Progenitor cell of endocrine pancreas (in vitro differentiated cells): Measurements from ENCODE around the gene APPL2. TPM values are rescaled to one million over a fixed set of nuclear protein-coding genes. Genes with fewer than 3 reads are reported as not detected.
A peak's percentile ranks its signal among the peaks of the same experiment; 100 is the strongest.

Source experiments
- DNase-seq: peaks from one replicate; pipeline ENCODE4 v3.0.0; 2021; ENCODE audit warnings: low spot score; ENCODE audit not compliant: unreplicated experiment
- H3K27ac Mint-ChIP-seq: 2 replicates; pipeline ENCODE4 v1.8.0; 2021; ENCODE audit warnings: mild to moderate bottlenecking, moderate library complexity, mixed read lengths
- H3K27me3 Mint-ChIP-seq: 2 replicates; pipeline ENCODE4 v1.8.0; 2021; ENCODE audit warnings: mixed read lengths
- H3K36me3 Mint-ChIP-seq: 2 replicates; pipeline ENCODE4 v1.8.0; 2022; ENCODE audit warnings: mixed read lengths; ENCODE audit not compliant: insufficient read depth
- H3K4me1 Mint-ChIP-seq: 2 replicates; pipeline ENCODE4 v1.8.0; 2021; ENCODE audit warnings: low read depth, mixed read lengths
- H3K4me3 Mint-ChIP-seq: 2 replicates; pipeline ENCODE4 v1.8.0; 2021; ENCODE audit warnings: low read depth, mild to moderate bottlenecking, moderate library complexity, mixed read lengths
- H3K9me3 Mint-ChIP-seq: 2 replicates; pipeline ENCODE4 v1.8.0; 2021; ENCODE audit warnings: low read depth, mixed read lengths
- CTCF ChIP-seq: fragments of 200-600 bp; sonication (generic); IDR thresholded peaks from one replicate; pipeline ENCODE4 v1.5.0; 2021; ENCODE audit warnings: antibody characterized with exemption, mild to moderate bottlenecking; ENCODE audit not compliant: unreplicated experiment
- long read RNA-seq: library from polyadenylated mRNA; unstranded; transcript quantifications from one replicate; pipeline ENCODE4 v2.0.0, GENCODE V29; 2020
- total RNA-seq: library from RNA; stranded (reverse); gene quantifications from 2 replicates; pipeline ENCODE4 v1.2.1, GENCODE V29; 2021

Gene APPL2
- 158 and 159 TPM in 2 replicates for total RNA-seq
- long read RNA-seq, transcript APPL2-201 (21 exons, 3,239 nt) = major isoform, 422 of 746 reads
- long read RNA-seq, transcript APPL2-213 (21 exons, 2,190 nt) = minor isoform, 13 of 746 reads
- long read RNA-seq, partial matches to known transcripts = 137 of 746 reads
- long read RNA-seq, other reads (novel, unspliced or antisense) = 170 of 746 reads

GRCh38 chr12:105235732-105236476 lies at the start of gene APPL2:
TSS of gene APPL2 (minus strand) at chr12:105236174. CDS start at chr12:105236012, 162 bp downstream.
- Mint-ChIP-seq H3K4me3 (peak within 1 kb of the TSS; percentile 95), H3K36me3 (peaks cover 5% of the 10 kb centered on the region), H3K27me3 (no peaks in the 10 kb centered on the region), H3K27ac (peak within 1 kb of the TSS; percentile 93), H3K9me3 (no peaks in the 10 kb centered on the region), H3K4me1 (peaks cover 44% of the 10 kb centered on the region)
- peak; percentile 58 for TF ChIP-seq CTCF
- peak; percentile 76 for DNase-seq

- Mint-ChIP-seq H3K4me3 (no peak overlapping the region), H3K27ac (no peak overlapping the region), H3K9me3 (peaks cover 18% of the 10 kb centered on the region), H3K27me3 (no peaks in the 10 kb centered on the region), H3K36me3 (no peaks in the 10 kb centered on the region), H3K4me1 (peaks cover 21% of the 10 kb centered on the region)
- no peak for DNase-seq
- TF ChIP-seq CTCF = no peak
Measured at GRCh38 chr12:105285378-105285777, 49.4 kb upstream of the APPL2 start.

- H3K27ac Mint-ChIP-seq = peak overlapping the region; percentile 92
- H3K4me3 Mint-ChIP-seq = no peak overlapping the region
Measured at GRCh38 chr12:105281694-105282049, 45.7 kb upstream of the APPL2 start.

GRCh38 chr12:105280966-105281693 lies 45.2 kb upstream of the APPL2 start:
- Mint-ChIP-seq H3K27ac (peak overlapping the region; percentile 92), H3K9me3 (peaks cover 17% of the 10 kb centered on the region), H3K36me3 (no peaks in the 10 kb centered on the region), H3K4me3 (no peak overlapping the region), H3K27me3 (no peaks in the 10 kb centered on the region), H3K4me1 (peaks cover 42% of the 10 kb centered on the region)
- TF ChIP-seq CTCF = no peak
- DNase-seq = no peak

More at GRCh38 chr12:105281694-105282049, 45.7 kb upstream of the APPL2 start:
- Mint-ChIP-seq H3K9me3 (peaks cover 18% of the 10 kb centered on the region), H3K36me3 (no peaks in the 10 kb centered on the region), H3K4me1 (peaks cover 40% of the 10 kb centered on the region), H3K27me3 (no peaks in the 10 kb centered on the region)
- DNase-seq = no peak
- TF ChIP-seq CTCF = peak; percentile 16

GRCh38 chr12:105279460-105280056 lies 43.6 kb upstream of the APPL2 start:
- peaks cover 42% of the 10 kb centered on the region for H3K4me1 Mint-ChIP-seq
- H3K27me3 Mint-ChIP-seq = no peaks in the 10 kb centered on the region
- peak overlapping the region; percentile 36 for H3K27ac Mint-ChIP-seq
- TF ChIP-seq CTCF = peak; percentile 63
- DNase-seq = no peak
- no peaks in the 10 kb centered on the region for H3K36me3 Mint-ChIP-seq
- H3K9me3 Mint-ChIP-seq = peaks cover 12% of the 10 kb centered on the region
- no peak overlapping the region for H3K4me3 Mint-ChIP-seq
